ENCODE data around the gene ATP11A.
"Not testable (repeated sequence)": the region's sequence is repeated elsewhere in the genome, so short reads cannot be mapped to it uniquely, and the experiment has no call there.

ATP11A gene

DNA sequence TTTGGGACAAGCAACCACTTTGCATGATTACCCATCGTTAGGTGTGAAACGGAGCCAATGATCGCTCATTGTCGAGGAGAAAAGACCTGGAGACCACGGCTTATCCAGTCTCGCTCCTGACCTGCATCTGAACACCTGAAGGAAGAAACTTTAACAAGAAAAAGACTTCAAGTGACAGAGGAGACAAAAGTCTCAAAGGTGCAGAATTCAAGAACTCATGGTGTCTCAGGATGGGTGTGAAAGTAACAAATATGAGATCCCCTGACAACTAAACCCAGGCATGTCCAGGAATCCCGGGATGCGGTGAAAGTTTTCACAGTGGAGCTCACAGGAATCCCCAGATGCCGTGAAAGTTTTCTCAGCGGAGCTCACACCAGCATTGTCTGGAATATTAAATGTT, 6.3 kb upstream of the ATP11A start:
- no CpG with 5 or more reads among the region's 10 CpGs for WGBS (ENCODE audit: extremely low coverage, insufficient coverage, insufficient read length)
- Histone ChIP-seq H3K4me2 (ENCODE audit: low read length) (no peak overlapping the region), H2AFZ (ENCODE audit: insufficient read depth, low read length, poor library complexity) (no peak overlapping the region), H3K27me3 (ENCODE audit: insufficient read depth, low read length) (no peaks in the 10 kb centered on the region), H3K79me1 (ENCODE audit: low read length) (no peaks in the 10 kb centered on the region), H3K4ac (ENCODE audit: low read depth, low read length) (no peak overlapping the region), H2BK12ac (ENCODE audit: low read length) (no peak overlapping the region), H2BK120ac (ENCODE audit: insufficient read depth, low read length, poor library complexity) (no peak overlapping the region), H3K23ac (ENCODE audit: low read length) (no peak overlapping the region), H3K36me3 (ENCODE audit: control insufficient read depth in 1 of 2, insufficient read depth in 2 of 2, low read length in 2 of 2) (no peaks in the 10 kb centered on the region), H3K27ac (ENCODE audit: low read depth, low read length) (no peak overlapping the region), H2BK5ac (ENCODE audit: low read depth, low read length, poor library complexity) (no peak overlapping the region), H3K18ac (ENCODE audit: low read length) (no peak overlapping the region), H3K4me1 (ENCODE audit: control insufficient read depth in 1 of 2, insufficient read depth in 2 of 2, low read length in 2 of 2) (peaks cover 0 to 3% of the 10 kb centered on the region in 2 experiments), H3K14ac (ENCODE audit: low read length) (no peak overlapping the region), H3K9ac (ENCODE audit: low read length) (no peak overlapping the region), H3K79me2 (ENCODE audit: control insufficient read depth, insufficient read depth, low read length, poor library complexity) (no peaks in the 10 kb centered on the region), H2AK5ac (ENCODE audit: low read length) (no peak overlapping the region), H3K9me3 (ENCODE audit: insufficient read depth, low read depth, low read length) (peaks cover 2% of the 10 kb centered on the region), H4K8ac (ENCODE audit: low read depth, low read length) (no peak overlapping the region), H3K4me3 (ENCODE audit: low read depth, low read length) (no peak overlapping the region), H4K91ac (ENCODE audit: low read depth, low read length) (no peak overlapping the region), H4K12ac (ENCODE audit: low read depth, low read length) (no peak overlapping the region)
- no peak for DNase-seq

DNA sequence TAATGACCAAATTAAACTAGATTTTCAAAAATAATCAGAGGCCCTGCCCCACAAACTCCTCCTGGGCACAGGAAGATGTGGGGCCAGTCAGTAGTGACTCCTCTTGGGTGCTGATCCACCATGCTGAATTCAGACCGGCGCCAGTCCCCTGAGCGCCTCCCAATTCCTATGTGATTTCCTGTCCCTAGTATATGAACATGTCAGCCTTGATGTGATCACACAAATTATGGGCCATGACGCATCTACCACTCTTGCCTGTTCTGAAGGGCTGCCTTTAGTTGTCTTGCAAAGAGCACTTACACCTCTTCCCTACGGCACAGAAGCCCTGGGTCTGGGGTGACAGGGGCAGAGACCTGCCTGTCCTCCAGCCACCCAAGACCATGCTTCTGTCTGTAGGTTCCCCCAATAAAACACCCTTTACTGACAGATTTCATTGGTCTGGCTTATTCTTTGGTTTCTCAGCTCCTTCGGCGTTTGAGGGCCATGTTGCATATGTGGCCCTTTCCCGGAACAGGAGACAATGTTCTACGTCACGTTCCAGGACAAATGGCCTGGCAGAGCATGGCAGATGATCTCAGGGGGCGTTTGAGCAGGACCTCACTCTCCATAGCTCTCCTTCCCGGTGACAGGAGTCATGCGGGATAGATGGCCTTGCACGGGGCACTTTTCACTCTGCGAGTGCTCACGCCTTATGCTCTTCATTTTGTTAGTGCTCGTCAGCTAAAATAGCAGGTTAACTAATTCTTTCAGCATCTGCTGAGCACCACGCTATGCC, 5.6 kb upstream of the ATP11A start:
- Histone ChIP-seq H4K8ac (ENCODE audit: low read depth, low read length) (no peak overlapping the region), H4K12ac (ENCODE audit: low read depth, low read length) (no peak overlapping the region), H3K79me2 (ENCODE audit: control insufficient read depth, insufficient read depth, low read length, poor library complexity) (peaks cover 1% of the 10 kb centered on the region), H2BK120ac (ENCODE audit: insufficient read depth, low read length, poor library complexity) (no peak overlapping the region), H3K4me2 (ENCODE audit: low read length) (no peak overlapping the region), H2AFZ (ENCODE audit: insufficient read depth, low read length, poor library complexity) (no peak overlapping the region), H3K4me3 (ENCODE audit: low read depth, low read length) (no peak overlapping the region), H3K79me1 (ENCODE audit: low read length) (peaks cover 3% of the 10 kb centered on the region), H3K18ac (ENCODE audit: low read length) (no peak overlapping the region), H3K9me3 (ENCODE audit: insufficient read depth, low read depth, low read length) (peaks cover 2% of the 10 kb centered on the region), H3K23ac (ENCODE audit: low read length) (no peak overlapping the region), H3K36me3 (ENCODE audit: control insufficient read depth in 1 of 2, insufficient read depth in 2 of 2, low read length in 2 of 2) (no peaks in the 10 kb centered on the region), H3K27ac (ENCODE audit: low read depth, low read length) (no peak overlapping the region), H3K4me1 (ENCODE audit: control insufficient read depth in 1 of 2, insufficient read depth in 2 of 2, low read length in 2 of 2) (peaks cover 4 to 8% of the 10 kb centered on the region in 2 experiments), H3K14ac (ENCODE audit: low read length) (no peak overlapping the region), H2BK5ac (ENCODE audit: low read depth, low read length, poor library complexity) (no peak overlapping the region), H3K9ac (ENCODE audit: low read length) (no peak overlapping the region), H2BK12ac (ENCODE audit: low read length) (no peak overlapping the region), H3K27me3 (ENCODE audit: insufficient read depth, low read length) (no peaks in the 10 kb centered on the region), H4K91ac (ENCODE audit: low read depth, low read length) (no peak overlapping the region), H3K4ac (ENCODE audit: low read depth, low read length) (no peak overlapping the region), H2AK5ac (ENCODE audit: low read length) (no peak overlapping the region)
- DNase-seq = no peak
- WGBS (ENCODE audit: extremely low coverage, insufficient coverage, insufficient read length) = no CpG with 5 or more reads among the region's 18 CpGs

DNA sequence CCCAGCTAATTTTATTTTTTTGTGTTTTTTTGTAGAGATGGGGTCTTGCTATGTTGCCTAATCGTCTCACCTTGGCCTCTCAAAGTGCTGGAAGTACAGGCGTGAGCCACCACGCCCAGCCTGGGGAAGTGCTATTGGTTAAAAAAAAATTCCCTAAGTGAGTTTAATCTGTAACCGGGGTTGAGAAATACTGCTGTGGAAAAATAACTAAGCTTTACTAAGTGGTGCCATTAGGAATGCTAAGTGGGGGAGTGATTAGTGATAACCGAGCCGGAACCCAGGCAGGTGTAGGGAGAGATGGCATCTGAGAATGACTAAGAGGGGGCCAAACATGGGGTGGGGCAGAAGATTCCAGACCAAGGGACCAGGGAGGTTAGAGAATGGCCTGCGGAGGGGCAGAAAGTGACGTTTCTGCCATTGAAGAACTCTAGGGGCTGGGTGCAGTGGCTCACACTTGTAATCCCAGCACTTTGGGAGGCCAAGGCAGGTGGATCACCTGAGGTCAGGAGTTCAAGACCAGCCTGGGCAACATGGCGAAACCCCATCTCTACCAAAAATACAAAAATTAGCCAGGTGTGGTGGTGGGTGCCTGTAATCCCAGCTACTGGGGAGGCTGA, 4.5 kb upstream of the ATP11A start:
- H3K4me2 ChIP-seq (ENCODE audit: low read length); H3K79me2 ChIP-seq (ENCODE audit: control insufficient read depth, insufficient read depth, low read length, poor library complexity); H3K9ac ChIP-seq (ENCODE audit: low read length); H3K36me3 ChIP-seq (ENCODE audit: control insufficient read depth in 1 of 2, insufficient read depth in 2 of 2, low read length in 2 of 2); H3K14ac ChIP-seq (ENCODE audit: low read length); H4K91ac ChIP-seq (ENCODE audit: low read depth, low read length); H4K12ac ChIP-seq (ENCODE audit: low read depth, low read length); H2AFZ ChIP-seq (ENCODE audit: insufficient read depth, low read length, poor library complexity); H3K18ac ChIP-seq (ENCODE audit: low read length); H3K9me3 ChIP-seq (ENCODE audit: insufficient read depth, low read depth, low read length); H3K27me3 ChIP-seq (ENCODE audit: insufficient read depth, low read length); H3K4ac ChIP-seq (ENCODE audit: low read depth, low read length); H2BK12ac ChIP-seq (ENCODE audit: low read length); H2BK5ac ChIP-seq (ENCODE audit: low read depth, low read length, poor library complexity); H4K8ac ChIP-seq (ENCODE audit: low read depth, low read length); H3K27ac ChIP-seq (ENCODE audit: low read depth, low read length); H3K4me3 ChIP-seq (ENCODE audit: low read depth, low read length); H2BK120ac ChIP-seq (ENCODE audit: insufficient read depth, low read length, poor library complexity); H3K23ac ChIP-seq (ENCODE audit: low read length); H2AK5ac ChIP-seq (ENCODE audit: low read length): not testable (repeated sequence)
- WGBS (ENCODE audit: extremely low coverage, insufficient coverage, insufficient read length) = no CpG with 5 or more reads among the region's 9 CpGs
- DNase-seq = peak; percentile 78 to 79
- H3K79me1 ChIP-seq (ENCODE audit: low read length) = peaks cover 12% of the 10 kb centered on the region
- H3K4me1 ChIP-seq (ENCODE audit: control insufficient read depth in 1 of 2, insufficient read depth in 2 of 2, low read length in 2 of 2) = peaks cover 7 to 10% of the 10 kb centered on the region in 2 experiments

DNA sequence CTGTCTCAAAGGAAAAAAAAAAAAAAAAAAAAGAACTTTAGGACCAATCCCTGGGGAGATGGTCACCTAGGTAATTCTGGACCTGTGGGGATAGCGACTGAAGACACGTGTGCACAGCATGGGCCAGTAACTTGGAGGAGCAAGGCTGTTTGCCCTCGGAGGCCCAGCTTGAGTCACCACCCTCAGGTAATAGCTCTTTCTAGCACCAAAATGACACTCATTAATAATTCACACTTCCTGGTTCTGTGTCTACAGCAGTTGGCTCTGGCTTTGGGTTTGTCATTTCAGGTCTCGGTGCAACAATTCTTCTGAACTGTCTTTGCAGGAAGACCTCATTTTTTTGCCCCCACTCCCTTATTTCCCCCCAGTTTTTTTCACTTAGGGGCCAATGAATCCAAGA, 3.9 kb upstream of the ATP11A start:
- no peak overlapping the region for H3K18ac ChIP-seq (ENCODE audit: low read length)
- H3K27ac ChIP-seq (ENCODE audit: low read depth, low read length) = no peak overlapping the region
- H3K4me1 ChIP-seq (ENCODE audit: control insufficient read depth in 1 of 2, insufficient read depth in 2 of 2, low read length in 2 of 2) = peaks cover 7 to 10% of the 10 kb centered on the region in 2 experiments
- H2AFZ ChIP-seq (ENCODE audit: insufficient read depth, low read length, poor library complexity) = no peak overlapping the region
- H4K12ac ChIP-seq (ENCODE audit: low read depth, low read length) = no peak overlapping the region
- no peak overlapping the region for H3K4me3 ChIP-seq (ENCODE audit: low read depth, low read length)
- H3K36me3 ChIP-seq (ENCODE audit: control insufficient read depth in 1 of 2, insufficient read depth in 2 of 2, low read length in 2 of 2) = no peaks in the 10 kb centered on the region
- WGBS (ENCODE audit: extremely low coverage, insufficient coverage, insufficient read length) = no CpG with 5 or more reads among the region's 4 CpGs
- no peak overlapping the region for H2BK12ac ChIP-seq (ENCODE audit: low read length)
- H3K23ac ChIP-seq (ENCODE audit: low read length) = no peak overlapping the region
- H4K8ac ChIP-seq (ENCODE audit: low read depth, low read length) = no peak overlapping the region
- H3K14ac ChIP-seq (ENCODE audit: low read length) = no peak overlapping the region
- H3K27me3 ChIP-seq (ENCODE audit: insufficient read depth, low read length) = no peaks in the 10 kb centered on the region
- DNase-seq = peak; percentile 69 to 78
- H3K9ac ChIP-seq (ENCODE audit: low read length) = no peak overlapping the region
- no peaks in the 10 kb centered on the region for H3K9me3 ChIP-seq (ENCODE audit: insufficient read depth, low read depth, low read length)
- peaks cover 15% of the 10 kb centered on the region for H3K79me1 ChIP-seq (ENCODE audit: low read length)
- no peak overlapping the region for H2BK120ac ChIP-seq (ENCODE audit: insufficient read depth, low read length, poor library complexity)
- no peak overlapping the region for H3K4me2 ChIP-seq (ENCODE audit: low read length)
- H3K4ac ChIP-seq (ENCODE audit: low read depth, low read length) = no peak overlapping the region
- H4K91ac ChIP-seq (ENCODE audit: low read depth, low read length) = no peak overlapping the region
- no peak overlapping the region for H2BK5ac ChIP-seq (ENCODE audit: low read depth, low read length, poor library complexity)
- H3K79me2 ChIP-seq (ENCODE audit: control insufficient read depth, insufficient read depth, low read length, poor library complexity) = peaks cover 9% of the 10 kb centered on the region
- no peak overlapping the region for H2AK5ac ChIP-seq (ENCODE audit: low read length)
